NOMO-1 (cell line): ENCODE measurements around the gene OSBP2.
"Not testable (repeated sequence)": the region's sequence is repeated elsewhere in the genome, so short reads cannot be mapped to it uniquely, and the experiment has no call there.

ENCODE experiments used
- DNase-seq, 2 experiments: peaks; one replicate each; lab custom pipeline; 2025; ENCODE audit not compliant: unreplicated experiment in 2 of 2; lab: John Stamatoyannopoulos, UW

OSBP2 gene

DNA sequence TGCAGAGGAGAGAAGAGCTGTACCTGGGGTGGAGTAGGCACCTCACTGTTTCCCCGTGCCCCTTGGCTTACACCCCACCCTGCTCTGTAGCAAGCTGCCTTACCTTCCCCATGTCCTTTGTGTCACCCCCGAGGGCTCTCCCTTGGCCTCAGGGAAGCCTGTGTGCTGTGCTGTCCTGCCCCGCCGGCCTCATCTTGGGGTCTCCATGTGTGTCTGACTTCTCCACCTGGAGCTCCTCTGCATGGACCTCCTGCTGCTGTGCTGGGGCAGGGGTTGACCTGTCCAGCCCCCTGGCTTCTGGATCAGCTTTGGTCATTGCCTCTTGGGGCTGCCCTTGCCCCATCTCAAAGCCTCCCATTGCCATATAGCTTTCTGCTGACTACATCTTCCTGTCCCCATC is 59.8 kb downstream of the OSBP2 start:
- no peak for DNase-seq

DNA sequence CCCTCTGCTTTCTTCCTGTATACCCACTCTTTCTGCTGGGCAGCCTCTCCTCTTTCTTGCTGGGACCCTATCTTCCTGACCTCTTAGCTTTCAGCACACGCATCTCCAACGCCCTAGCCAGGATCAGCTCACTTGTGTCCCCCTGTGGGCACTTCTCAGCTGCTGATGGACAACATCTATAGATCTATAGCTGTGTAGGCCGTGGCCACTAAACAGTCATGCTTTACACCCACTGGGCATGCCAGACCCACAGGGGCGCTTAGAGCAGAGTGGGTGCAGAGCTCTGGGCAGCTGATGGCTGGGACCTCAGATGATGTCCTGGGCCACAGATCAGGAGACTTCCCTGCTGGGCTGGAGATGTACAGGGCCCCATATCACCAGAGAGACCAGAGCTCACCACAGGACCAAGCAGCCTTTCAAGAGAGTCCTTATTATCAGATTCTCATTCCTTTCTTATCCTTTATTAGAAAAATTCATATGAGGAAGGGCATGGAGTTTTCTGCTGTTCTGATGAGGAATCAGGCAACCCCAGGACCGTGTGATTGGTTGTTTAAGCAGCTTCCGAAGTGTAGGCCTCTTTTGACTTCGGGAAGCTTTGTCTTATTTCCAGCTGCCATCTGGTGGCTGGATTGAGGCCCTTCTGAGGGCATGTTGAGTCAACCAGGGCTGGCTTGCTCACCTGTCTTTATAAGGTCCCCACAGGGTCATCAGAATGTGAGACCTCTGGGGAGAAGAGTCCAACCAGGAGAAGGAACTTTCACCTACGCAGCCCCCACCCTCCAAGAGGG is 60.5 kb downstream of the OSBP2 start:
- peak; percentile 18 to 45 for DNase-seq

DNA sequence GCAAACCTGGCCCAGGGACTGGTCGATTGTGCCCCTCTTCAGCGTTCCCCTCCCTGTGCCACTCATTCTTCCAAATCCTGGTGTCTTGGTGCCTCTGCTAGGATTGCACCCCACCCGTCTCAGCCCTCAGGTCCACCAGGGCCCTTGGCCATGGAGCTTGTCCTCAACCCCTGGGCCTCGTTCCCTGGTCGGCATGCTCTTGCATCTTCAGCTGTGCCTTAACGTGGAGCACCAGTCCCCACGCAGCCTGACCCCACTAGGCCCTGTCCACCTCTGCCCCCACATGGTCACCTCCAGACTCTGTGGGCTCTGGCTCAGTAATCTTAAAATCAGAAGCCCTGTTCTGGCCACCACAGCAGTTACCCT is 61.1 kb downstream of the OSBP2 start:
- DNase-seq: no peak

DNA sequence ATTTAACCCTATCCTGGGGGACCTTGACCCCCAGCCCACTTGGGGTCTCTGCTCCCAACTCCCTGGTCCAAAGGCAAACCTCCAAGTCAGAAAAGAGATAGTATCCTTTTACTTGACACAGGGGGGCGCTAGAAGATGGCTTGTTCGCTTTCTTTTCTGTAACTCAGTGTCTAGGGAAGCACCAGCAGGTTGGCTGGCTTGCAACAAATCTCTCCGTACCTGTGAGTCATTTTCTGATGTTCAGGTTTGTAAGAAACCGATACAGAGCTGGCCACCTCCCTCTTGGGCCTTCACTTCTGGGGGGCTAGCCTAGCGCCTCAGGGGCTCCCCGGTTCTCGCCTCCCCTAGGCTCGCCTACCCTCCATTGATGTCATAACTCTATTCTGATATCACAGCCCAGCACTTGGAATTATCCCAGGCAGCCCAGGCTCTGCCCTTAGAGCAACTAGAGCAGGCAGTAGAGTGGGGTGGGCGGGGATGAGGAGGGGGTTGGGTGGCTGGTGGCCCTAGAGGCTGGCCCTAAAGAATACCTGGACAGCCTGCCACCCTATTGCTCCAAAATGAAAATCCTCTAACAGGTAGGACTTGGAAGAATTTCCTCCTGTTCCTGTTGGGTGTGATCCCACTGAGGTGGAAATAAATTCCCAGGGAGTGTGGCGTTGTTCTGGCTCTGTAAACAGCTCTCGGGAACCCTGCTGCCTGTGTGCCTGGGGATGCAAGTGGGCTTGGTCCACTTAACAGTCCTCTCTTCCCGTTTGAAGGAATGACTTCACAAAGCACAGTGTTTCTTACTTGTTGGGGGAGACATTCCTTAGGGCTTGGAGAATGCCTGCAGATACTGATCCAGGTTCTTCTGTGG is 69.4 kb downstream of the OSBP2 start:
- peak; percentile 51 to 70 for DNase-seq

DNA sequence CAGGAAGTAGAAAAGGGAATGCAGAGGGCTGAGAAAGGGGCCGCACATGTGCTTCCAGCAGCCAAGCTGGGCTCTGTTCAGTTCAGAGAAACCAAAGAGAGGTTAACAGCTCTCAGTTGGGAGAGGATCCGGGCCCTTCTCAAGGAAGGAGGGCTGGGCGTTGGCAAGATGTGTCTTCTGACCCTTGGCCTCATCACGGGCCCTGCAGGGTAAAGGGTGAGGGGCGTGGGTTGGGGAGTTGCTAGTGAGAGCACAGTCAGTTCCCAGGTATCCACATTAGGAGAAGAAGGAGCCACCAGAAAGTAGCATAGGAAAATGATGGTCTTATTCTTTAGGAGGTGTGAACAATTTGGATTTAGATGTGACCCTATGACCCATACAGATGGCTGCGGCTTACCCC is 73.0 kb downstream of the OSBP2 start:
- DNase-seq: no peak

GRCh38 chr22:30770716-30771115 is 76.0 kb downstream of the OSBP2 start:
- DNase-seq: no peak

DNA sequence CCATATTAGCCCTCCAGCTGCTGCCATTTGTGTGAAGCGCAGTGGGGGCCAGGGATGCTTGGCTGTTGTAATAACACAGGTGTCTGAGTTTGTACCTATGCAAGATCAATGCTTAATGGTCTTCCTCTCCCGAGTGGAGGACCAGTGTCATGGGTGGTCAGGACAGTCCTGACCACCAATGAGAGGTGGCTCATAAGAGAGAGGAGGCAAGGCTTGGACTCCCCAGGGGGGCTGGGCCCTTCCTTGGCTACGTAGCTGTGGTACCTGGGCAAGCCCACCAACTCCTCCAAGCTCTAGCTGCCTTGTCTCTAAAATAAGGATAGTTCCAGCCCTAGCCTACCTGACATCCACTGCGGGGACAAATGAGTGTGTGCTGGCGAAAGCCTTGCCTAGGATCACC is 79.2 kb downstream of the OSBP2 start:
- DNase-seq: no peak

- DNase-seq: no peak
Measured at GRCh38 chr22:30774566-30774965, 79.9 kb downstream of the OSBP2 start.

- no peak for DNase-seq
Measured at GRCh38 chr22:30776476-30776875, 81.8 kb downstream of the OSBP2 start.

DNA sequence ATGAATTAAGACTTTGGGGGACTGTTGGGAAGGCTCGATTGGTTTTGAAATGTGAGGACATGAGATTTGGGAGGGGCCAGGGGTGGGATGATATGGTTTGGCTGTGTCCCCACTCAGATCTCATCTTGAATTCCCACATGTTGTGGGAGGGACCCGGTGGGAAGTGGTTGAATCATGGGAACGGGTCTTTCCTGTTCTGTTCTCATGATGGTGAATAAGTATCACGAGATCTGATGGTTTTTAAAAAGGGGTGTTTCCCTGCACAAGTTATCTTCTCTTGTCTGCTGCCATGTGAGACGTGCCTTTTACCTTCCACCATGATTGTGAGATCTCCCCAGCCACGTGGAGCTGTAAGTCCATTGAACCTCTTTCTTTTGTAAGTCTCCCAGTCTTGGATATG is 82.5 kb downstream of the OSBP2 start:
- not testable (repeated sequence) for DNase-seq

DNA sequence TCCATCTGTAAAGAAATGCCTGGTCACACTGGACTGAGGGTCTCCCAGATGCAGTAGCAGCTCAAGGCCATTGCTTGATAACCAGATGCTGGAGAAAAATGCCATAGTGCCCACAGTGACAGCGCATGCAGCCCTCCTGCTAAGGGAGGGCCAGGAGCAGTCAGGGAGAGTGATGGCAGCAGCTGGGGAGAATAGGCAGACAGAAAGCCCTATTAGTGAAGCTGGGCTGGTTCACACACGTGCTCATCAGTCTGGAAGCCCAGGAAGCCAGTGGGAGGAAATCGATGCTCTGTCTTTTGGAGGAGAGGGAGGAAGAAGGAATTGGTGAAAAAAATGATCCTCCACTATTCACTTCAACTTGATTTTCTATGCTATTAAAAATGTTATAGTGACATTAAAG is 82.9 kb downstream of the OSBP2 start:
- no peak for DNase-seq

DNA sequence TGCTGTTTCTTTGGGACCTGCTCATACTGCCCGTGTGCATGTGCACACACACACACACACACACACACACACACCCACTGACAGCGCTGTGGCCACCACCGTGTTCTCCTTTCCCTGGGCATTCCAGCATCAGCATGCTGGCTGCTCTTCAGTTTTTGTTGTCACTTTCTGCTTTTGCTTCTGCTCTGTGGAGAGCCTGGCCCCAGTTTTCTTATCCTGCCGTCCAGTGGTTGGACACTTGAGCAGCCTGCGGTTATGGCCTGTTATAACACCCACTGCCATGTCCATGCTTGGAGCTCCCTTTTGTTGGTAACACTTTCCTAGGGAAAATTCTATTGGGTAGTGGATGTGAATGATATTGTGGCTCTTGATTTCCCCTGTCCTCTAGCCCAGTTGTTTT is 83.6 kb downstream of the OSBP2 start:
- DNase-seq: no peak

- no peak for DNase-seq
Measured at GRCh38 chr22:30780026-30780425, 85.4 kb downstream of the OSBP2 start.

DNA sequence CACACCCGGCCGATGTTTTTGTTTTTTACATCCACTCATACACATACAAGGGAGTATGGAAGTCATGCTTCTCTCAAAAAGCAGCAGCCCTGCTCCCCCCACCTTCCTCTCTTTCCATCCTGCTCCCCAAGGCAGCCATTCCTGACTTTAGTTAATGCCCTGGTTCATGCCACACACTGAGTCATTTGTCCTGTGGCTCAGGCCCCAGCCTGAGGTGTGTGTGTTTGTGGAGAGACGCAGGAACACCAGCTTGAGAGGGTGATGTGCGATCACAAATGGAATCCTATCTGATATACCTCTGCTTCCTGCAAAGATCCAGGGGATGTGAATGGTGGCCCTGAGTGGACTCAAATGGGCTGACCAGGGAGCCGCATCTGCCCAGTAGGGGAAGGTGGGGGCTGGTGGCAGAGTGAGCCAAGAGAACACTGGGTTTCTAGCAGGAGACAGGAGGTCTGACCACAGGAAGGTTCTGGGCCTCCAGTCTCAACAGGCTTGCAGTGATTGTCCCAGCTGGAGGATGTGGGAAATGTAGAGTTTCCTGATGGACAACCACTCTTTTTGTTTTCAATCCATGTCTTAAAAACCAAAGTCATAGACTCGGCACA is 86.7 kb downstream of the OSBP2 start:
- DNase-seq: no peak

- no peak for DNase-seq
Measured at GRCh38 chr22:30782613-30783012, 87.9 kb downstream of the OSBP2 start.

GRCh38 chr22:30783021-30783420 is 88.3 kb downstream of the OSBP2 start:
- DNase-seq: no peak

DNA sequence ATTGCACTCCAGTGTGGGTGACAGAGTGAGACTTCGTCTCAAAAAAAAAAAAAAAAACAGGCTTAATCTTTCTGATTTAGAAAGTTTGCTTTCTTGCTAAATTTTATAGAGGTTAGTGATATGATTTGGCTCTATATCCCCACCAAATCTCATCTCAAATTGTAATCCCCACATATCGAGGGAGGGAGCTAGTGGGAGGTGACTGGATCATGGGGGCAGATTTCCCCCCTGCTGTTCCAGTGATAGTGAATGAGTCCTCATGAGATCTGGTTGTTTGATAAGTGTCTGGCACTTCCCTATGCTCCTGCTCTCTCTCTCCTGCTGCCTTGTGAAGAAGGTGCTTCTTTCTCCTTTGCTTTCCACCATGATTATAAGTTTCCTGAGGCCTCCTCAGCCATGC is 90.9 kb downstream of the OSBP2 start:
- DNase-seq: no peak

DNA sequence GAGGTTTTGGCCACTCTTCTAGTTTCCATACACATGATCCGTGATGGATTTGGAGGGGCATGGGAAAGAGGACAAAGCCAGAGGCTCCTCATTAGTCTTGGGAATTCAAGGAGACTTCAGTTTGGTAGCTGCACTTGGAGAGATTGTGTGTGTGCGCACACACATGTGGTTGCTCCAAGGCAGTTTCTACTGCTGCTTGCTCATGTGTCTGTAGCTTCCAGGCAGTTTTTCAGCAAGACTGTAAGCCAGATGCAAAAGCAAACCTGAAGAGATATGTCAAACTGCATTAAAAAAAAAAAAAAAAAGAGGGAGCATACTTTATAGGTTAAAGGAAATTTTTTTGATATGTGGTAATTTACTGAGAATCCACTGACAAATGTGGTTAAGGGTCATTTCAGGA is 95.7 kb downstream of the OSBP2 start:
- no peak for DNase-seq

DNA sequence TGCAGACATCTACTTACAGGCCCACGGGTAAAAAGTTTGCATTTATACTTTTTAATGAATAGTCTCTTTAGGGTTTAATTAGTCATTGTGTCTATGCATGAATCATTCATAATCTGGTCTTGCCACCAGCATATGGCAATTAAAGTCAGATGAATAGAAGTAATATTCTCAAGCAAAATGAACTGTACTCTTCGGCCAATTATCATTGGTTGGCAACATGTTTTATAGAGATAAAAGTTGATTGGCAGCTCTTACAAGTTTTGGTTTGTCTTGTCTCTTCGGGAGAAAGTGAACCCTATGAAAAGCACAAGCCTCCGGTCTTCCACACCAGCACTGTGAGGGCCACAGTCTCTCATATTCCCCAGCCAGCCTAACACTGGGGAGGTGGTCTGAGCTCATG is 97.8 kb downstream of the OSBP2 start:
- no peak for DNase-seq

GRCh38 chr22:30795118-30795517 is 100.4 kb downstream of the OSBP2 start:
- no peak for DNase-seq

GRCh38 chr22:30801695-30802094 is 107.0 kb downstream of the OSBP2 start:
- no peak for DNase-seq
